Fibroblast of peridontal ligament (primary cell): Measurements from ENCODE around the gene DAPK3.
"Not testable (repeated sequence)": the region's sequence is repeated elsewhere in the genome, so short reads cannot be mapped to it uniquely, and the experiment has no call there.

Source experiments
- DNase-seq: peaks from one replicate; pipeline ENCODE4 v3.0.0-alpha.2; 2010; ENCODE audit errors: extremely low read depth

The DAPK3 gene

DNA sequence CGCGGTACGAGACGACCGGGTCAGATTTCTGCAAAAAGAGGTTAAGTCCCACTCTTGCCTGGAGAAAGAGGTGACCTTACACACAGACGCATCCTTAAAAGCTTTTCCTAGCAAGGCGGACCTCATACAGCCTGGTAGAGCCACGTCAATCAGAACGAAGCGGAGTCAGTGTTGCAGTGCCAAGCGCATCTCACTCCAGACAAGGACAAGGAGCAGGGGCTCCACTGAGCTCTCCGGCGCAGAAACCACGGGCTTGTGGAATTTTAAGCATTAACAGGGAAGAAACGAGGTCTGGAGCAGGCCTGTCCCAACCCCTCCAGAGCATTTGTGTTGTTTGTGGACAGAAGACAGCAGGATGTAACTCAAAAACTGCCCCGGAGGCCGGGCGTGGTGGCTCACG lies 7.2 kb upstream of the DAPK3 start:
- no peak for DNase-seq

DNA sequence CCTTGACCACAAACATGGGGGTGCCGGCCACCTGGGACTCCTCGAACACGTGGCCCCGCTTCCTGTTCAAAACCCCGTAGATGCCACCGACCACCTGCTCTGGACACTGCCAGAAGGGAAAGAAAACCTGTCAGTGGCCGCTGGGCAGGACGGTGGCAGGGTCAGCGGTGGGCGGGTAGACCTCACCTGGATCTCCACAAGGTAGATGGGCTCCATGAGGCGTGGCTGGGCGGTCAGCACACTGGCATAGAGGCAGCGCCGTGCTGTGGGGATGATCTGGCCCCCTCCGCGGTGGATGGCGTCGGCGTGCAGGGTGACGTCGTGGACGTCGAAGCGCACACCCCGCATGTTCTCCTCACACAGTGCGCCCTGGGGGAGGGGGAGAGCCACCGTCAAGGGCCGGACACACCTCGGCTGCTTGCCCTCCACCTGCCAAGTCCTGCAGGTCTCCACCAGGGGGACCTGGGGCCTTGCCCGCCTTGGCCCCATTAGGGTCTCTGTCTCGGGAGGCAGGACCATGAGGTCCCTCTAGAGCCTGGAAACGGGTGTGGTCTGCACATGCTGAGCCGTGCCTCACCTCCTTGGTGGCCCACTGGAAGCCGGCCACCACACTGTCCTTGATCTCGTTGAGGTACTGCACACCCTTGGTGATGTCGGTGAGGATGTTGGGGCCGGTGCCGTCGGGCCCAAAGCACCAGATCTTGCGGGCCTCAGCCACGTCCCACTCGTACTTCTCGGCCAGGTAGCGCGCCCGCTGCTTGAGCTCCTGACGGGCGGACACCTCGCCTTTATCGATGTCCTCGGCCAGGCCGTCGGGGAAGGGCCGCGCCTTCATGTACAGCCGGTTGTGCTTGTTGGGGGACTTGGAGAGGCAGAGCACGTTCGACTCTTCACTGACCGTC lies 6.6 kb upstream of the DAPK3 start:
- DNase-seq: no peak

DNA sequence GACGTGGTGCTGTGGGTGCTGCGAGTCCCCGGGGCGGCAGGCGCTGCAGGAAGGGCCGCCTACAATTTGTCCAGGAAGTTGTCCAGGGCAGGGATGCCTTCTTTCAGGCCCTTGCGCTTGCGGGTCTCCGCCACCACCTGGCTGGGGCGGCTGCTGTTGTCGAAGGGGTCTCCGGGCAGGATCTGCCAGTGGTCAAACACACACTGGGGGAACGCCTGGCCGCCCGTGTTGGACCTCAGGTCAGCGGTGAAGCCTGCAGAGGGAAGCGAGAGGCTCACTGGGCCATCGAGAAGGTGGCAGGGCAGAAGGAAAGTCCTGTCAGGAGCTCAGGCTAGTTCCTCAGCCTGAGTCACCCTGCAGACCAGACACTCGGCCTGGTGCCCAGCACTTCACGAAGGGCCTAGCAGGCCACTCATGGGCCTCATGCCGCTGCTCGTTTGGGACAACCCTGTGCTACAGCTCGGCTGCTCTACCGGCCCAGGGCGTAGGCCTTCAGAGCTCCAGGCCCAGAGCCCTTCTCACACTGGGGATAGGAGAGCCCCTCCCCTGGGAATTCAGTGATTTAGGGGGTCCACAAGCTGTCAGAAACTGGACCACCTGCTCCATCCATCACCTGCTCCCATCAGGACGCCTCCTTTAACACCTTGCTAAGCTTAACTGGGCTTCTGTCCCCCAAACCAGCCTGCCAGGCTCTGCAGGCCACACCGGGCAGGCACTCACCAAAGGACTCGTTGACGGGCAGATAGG lies 5.8 kb upstream of the DAPK3 start:
- DNase-seq: no peak

DNA sequence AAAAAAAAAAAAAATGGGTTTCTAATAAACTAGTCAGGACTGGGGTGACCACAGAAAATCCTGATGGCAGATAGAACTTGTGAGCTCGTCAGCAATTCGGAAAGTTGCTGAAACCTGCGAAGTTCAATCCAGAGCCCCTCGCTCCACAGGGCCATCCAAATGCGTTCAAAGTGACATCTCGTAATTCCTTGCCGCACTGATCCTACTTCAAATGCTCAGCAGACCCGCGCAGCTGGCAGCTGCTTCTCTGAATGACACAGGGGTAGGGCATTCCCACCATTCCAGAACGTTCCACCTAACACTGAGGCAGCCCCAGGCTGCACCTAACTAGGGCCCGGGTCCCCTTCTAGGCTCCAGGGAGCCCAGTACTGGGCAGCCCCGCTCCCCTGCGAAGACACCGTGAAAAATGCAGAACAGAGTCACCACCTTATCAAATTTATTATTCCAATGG lies 4.8 kb upstream of the DAPK3 start:
- no peak for DNase-seq

- no peak for DNase-seq
These were observed 4.2 kb upstream of the DAPK3 start for GRCh38 chr19:3975144-3975543.

DNA sequence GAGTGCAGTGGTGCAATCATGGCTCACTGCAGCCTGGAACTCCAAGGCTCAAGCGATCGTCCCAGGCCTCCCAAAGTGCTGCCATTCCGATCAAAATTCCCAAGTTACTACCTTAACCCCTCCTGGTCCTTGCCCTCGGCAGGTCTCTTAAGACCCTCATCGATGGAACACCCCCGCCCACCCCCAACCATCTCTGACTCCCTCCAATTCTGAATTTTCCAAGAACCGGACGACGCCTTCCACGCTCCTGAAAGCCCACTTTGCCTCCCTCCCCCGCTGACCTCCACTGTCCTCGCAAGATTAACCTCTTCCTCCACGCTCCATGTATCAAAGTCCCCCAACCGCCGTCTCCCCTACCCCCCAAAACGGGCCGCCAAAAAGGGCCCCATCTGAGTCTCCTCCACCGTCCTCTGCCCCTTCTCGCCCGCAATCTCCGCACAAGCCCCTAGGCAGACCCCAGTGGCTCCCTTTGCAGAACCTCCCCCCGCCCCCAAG lies 539 bp downstream of the DAPK3 start:
- DNase-seq: no peak

GRCh38 chr19:3969435-3970312 lies 1.2 kb downstream of the DAPK3 start:
- DNase-seq: peak; percentile 85

GRCh38 chr19:3968556-3969434 lies 2.1 kb downstream of the DAPK3 start:
- peak; percentile 100 for DNase-seq

DNA sequence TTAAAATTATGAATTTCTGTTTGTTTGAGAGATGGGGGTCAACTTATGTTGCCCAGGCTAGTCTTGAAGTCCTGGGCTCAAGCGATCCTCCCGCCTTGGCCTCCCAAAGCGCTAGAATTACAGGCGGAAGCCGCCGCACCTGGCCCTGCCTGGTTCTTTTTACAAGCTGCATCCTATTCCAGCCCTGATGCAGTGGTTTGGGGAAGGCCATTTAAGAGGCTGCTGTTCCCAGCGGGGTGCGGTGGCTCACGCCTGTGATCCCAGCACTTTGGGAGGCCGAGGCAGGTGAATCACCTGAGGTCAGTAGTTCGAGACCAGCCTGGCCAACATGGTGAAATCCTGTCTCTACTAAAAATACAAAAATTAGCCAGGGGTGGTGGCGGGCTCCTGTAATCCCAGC lies 2.9 kb downstream of the DAPK3 start:
- not testable (repeated sequence) for DNase-seq

- no peak for DNase-seq
These were observed 4.6 kb downstream of the DAPK3 start for GRCh38 chr19:3966051-3967017.

GRCh38 chr19:3964256-3965194 lies 6.4 kb downstream of the DAPK3 start:
- no peak for DNase-seq

- no peak for DNase-seq
These were observed 7.2 kb downstream of the DAPK3 start for GRCh38 chr19:3963458-3964255.

DNA sequence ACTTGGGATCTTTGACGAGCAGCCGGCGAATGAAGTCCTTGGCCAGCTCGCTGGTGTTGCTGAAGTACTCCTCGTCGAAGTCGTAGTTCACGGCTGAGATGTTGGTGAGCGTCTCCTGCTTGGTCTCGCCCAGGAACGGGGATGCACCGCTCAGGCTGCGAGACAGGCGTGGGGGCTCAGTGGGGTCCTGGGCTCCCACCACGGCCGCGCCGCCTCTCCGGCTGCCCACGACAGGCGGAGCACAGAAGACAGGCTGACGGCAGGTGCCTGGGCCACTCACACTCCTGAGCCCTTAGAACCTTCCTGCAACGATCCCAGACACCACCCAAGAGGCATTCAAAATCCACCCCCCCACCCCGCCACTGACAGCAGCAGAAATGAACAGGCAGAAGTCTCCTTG lies 9.9 kb downstream of the DAPK3 start:
- DNase-seq: no peak

GRCh38 chr19:3959766-3960131 lies 11.2 kb downstream of the DAPK3 start:
- no peak for DNase-seq

- DNase-seq: no peak
These were observed 11.8 kb downstream of the DAPK3 start for GRCh38 chr19:3958836-3959765.

- no peak for DNase-seq
These were observed 15.2 kb downstream of the DAPK3 start for GRCh38 chr19:3955688-3956087.

DNA sequence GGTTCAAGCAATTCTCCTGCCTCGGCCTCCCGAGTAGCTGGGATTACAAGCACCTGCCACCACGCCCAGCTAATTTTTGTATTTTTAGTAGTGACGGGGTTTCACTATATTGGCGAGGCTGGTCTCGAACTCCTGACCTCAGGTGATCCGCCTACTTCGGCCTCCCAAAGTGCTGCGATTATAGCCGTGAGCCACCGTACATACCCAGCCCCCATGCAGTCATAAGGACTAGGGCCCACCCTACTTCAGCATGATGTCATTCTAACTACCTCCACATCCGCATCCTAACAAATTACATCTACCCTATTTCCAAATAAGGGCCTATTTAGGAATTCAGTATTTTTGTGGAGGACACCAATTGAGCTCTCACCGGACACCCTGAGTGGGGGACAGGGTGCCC lies 15.6 kb downstream of the DAPK3 start:
- DNase-seq: not testable (repeated sequence)
